NCI-H1105 (cell line): Measurements from ENCODE around the gene S100G.

Source experiments
- DNase-seq: peaks from one replicate; lab custom pipeline; 2025; lab: John Stamatoyannopoulos, UW

The S100G gene

GRCh38 chrX:16651391-16652024 is 1.6 kb downstream of the S100G start:
- no peak for DNase-seq

- DNase-seq = no peak
Observed at GRCh38 chrX:16653424-16653823, 3.5 kb downstream of the S100G start.

GRCh38 chrX:16654093-16654492 is 4.1 kb downstream of the S100G start:
- DNase-seq = no peak

DNA sequence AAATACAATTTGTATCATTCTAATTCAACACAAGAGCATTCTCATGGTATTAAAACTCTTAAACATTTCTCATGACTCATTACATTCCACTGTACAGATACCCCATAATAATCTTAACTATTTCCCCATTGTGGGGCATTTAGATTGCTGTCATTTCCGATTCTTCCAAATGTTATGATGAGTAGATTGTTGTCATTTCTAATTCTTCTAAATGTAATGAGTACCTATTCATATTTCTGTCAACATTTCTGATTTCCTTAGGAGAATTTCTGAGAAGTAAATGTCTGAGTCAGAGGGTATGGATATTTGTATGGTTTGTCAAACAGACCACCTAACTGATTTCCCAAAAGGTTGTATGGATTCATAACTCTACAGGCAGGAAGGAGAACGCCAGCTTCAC is 8.3 kb downstream of the S100G start:
- no peak for DNase-seq

DNA sequence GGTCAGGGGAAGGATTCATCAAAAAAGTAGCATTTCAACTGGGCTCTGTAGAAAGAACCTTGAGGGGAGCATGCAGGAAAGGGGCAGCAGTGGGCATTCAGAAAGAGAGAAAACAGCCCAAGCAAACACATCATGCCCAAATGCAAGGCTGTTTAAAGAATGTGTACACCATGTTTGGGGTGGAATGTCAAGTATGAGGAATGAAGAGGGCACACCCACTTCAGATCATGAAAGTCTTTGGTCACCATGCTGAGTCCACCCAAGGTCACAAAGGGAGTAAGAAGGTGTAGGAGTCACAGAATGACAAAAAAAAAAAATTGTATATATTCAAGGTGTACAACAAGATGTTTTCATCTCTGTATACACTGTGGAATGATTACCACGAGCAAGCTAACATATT is 9.4 kb downstream of the S100G start:
- DNase-seq = no peak

- no peak for DNase-seq
Observed at GRCh38 chrX:16661495-16661894, 11.5 kb downstream of the S100G start.

DNA sequence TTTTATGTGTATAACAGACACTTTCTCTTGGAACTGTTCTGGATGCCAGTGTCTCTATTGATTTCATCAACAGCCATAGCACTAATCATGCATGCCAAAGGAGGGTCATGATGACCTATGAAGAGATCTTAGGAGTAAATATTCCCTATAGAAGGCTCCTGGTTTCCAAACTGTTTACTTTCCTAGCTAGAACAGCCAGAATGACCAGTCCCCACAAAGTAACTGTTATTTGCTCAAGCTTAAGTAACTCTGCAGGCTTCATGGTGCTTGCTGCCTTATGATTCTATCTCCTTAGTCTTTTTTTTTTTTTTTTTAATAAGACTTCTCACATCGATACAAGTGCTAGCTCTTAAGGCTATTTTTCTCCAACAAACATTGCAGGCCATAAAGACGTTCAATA is 12.4 kb downstream of the S100G start:
- no peak for DNase-seq

DNA sequence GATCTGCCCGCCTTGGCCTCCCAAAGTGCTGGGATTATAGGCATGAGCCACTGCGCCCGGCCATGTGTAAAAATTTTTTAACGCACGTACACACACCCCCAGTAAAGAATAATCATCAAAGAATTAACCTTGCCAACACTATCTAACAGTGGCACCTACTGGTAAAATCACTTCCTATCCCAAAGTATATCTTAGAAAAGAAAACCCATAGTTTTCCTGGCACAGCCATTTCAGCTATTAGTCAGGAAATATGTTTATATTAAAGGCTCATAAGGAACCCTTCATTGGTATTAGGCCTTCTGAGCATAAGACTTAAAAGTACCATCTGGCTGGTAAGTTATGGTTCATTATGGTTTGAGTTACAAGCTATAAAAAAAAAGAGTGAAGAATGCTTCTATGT is 14.1 kb downstream of the S100G start:
- no peak for DNase-seq

GRCh38 chrX:16664626-16665025 is 14.7 kb downstream of the S100G start:
- DNase-seq = no peak

- DNase-seq = no peak
Observed at GRCh38 chrX:16665089-16665488, 15.1 kb downstream of the S100G start.

DNA sequence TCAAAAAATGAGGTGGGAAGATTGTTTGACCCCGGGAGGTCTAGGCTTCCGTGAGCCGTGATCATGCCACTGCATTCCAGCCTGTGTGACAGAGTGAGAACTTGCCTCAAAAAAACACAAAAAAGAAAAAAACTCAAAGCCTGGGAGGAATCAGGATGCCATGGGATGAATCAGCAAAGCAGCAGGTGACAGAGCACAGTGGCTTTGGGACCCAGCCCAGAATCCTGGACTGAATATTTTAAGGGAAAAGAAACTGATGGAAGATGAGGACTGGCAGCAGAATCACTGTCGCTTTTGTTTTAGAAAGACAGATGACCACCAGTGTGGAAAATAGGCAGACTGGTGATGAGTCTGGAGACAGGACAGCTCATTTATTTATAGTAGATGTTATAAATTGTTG is 16.6 kb downstream of the S100G start:
- no peak for DNase-seq

GRCh38 chrX:16671005-16671404 is 21.0 kb downstream of the S100G start:
- no peak for DNase-seq

DNA sequence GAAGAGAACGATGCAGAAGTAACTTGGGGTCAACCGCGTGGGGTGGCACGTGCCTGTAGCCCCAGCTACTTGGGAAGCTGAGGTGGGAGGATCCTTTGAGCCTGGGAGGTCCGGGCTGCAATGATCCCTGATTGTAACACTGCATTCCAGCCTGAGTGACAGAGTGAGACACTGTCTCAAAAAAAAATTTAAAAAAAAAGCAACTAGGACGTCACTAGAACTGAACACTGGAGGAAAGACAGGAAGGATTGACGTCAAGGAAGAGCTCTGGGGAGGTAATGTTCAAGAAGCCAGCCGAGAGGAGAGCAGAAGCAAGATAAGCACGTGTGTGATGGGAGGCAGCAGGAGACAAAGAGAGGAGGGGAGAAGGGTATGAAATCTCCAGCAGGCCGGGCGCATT is 28.7 kb downstream of the S100G start:
- DNase-seq = no peak

- DNase-seq = no peak
Observed at GRCh38 chrX:16683007-16683664, 33.2 kb downstream of the S100G start.

GRCh38 chrX:16687514-16687913 is 37.6 kb downstream of the S100G start:
- DNase-seq = no peak

DNA sequence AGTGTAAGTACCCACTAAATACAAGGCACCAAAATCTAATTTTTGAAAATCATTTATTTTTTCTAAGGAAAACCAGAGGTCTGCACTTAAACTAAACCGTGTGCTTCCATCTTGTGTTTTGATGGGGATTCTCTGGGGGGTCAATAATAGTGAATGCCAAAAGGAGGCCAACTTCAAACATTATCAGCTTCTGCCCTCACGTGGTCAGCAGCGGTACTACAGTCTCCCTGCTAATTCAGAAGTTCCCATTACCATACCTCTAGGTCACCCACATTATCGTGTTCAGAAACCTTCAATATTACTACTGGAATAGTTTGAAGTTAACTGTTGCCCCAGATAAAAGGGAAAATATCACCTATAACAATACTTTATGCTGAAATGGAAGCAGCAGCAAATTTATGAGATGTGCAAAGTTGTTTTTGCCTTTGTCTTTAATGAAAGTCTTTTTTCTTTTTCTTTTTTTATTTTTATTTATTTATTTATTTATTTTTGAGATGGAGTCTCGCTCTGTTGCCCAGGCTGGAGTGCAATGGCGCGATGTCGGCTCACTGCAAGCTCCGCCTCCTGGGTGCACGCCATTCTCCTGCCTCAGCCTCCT is 45.2 kb downstream of the S100G start:
- DNase-seq = no peak

DNA sequence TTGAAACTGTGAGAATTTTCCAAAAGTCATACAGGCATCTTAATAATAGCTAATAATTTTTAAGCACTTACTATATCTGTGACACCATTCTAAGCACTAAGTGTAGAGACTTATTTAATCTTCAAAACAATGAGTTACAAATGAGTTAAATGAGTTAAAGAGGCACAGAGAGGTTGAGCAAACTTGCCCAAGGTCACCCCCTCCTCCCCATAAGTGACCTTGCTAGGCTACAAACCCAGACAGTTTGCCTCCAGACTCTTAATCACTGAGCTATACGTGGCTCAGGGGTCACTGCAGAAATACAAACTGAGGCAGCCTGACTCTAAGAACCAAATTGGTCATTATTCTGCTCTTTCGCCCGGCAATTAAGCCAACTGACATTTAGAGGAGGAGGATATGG is 47.0 kb downstream of the S100G start:
- no peak for DNase-seq

GRCh38 chrX:16699389-16699788 is 49.4 kb downstream of the S100G start:
- DNase-seq = no peak

GRCh38 chrX:16700734-16701133 is 50.8 kb downstream of the S100G start:
- DNase-seq = no peak

DNA sequence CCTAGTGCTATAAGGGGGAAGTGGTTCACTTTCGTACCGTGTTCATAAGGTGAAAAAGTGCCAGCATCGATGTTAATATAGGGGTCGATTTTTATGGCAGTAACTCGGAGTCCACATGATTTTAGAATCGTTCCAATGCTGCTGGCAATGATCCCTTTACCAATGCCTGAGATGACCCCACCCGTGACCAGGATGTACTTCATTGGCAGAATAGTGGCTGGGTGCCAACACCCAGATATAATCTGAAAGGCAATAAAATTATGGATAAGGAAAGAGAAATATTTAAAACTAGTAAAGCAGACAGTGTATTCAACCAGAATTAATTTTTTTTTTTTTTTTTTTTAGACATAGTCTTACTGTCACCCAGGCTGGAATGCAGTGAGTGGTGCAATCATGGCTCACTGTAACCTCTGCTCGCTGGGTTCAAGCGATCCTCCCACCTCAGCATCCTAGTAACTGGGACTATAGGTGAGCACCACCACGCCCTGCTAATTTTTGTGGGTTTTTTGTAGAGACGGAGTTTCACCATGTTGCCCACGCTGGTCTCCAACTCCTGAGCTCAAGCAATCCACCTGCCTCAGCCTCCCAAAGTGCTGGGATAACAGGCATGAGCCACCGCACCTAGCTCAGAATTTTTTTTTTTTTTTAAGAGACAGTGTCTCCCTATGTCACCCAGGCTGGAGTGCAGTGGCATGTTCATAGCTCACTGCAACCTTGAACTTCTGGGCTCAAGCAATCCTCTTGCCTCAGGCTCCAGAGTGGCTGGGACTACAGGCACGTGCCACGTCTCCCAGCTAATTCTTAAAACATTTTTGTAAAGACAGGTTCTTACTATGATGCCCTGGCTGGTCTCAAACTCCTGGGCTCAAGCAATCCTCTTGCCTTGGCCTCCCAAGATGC is 53.0 kb downstream of the S100G start:
- no peak for DNase-seq
